Endodermal cell (in vitro differentiated cells): ENCODE measurements around the gene SRBD1. TPM values are rescaled to one million over a fixed set of nuclear protein-coding genes. Genes with fewer than 3 reads are reported as not detected.

Source experiments
- DNase-seq: peaks from one replicate; pipeline ENCODE4 v3.0.0-alpha.2; 2017
- H3K27ac ChIP-seq: 2 replicates; pipeline ENCODE4 v1.5.1; 2013; ENCODE audit warnings: mild to moderate bottlenecking, low read depth, low read length, moderate library complexity
- H3K27me3 ChIP-seq: 2 replicates; pipeline ENCODE4 v1.6.1; 2013; ENCODE audit warnings: mild to moderate bottlenecking, low read length, moderate library complexity; ENCODE audit not compliant: insufficient read depth, control insufficient read depth, poor library complexity, severe bottlenecking
- H3K36me3 ChIP-seq: 2 replicates; pipeline ENCODE4 v1.7.0; 2013; ENCODE audit warnings: mild to moderate bottlenecking, low read length, moderate library complexity; ENCODE audit not compliant: control insufficient read depth, insufficient read depth
- H3K4me1 ChIP-seq: one replicate; pipeline ENCODE4 v1.7.0; 2013; ENCODE audit warnings: low read length; ENCODE audit not compliant: control insufficient read depth, insufficient read depth
- H3K4me3 ChIP-seq: 2 replicates; pipeline ENCODE4 v1.5.1; 2013; ENCODE audit warnings: mild to moderate bottlenecking, low read length, moderate library complexity
- H3K9ac ChIP-seq: 2 replicates; pipeline ENCODE4 v1.6.1; 2013; ENCODE audit warnings: mild to moderate bottlenecking, low read length, moderate library complexity; ENCODE audit not compliant: poor library complexity, severe bottlenecking; ENCODE audit errors: extremely low read depth
- H3K9me3 ChIP-seq: 2 replicates; pipeline ENCODE4 v1.6.1; 2013; ENCODE audit warnings: mild to moderate bottlenecking, low read length, moderate library complexity; ENCODE audit not compliant: control insufficient read depth
- H3K27ac Mint-ChIP-seq: 2 replicates; pipeline ENCODE4 v1.8.0; 2020; ENCODE audit warnings: mixed read lengths
- H3K27me3 Mint-ChIP-seq: 2 replicates; pipeline ENCODE4 v1.8.0; 2021; ENCODE audit warnings: mild to moderate bottlenecking, mixed read lengths; ENCODE audit not compliant: insufficient read depth
- H3K36me3 Mint-ChIP-seq: 2 replicates; pipeline ENCODE4 v1.8.0; 2020; ENCODE audit warnings: low read depth, mixed read lengths
- H3K4me1 Mint-ChIP-seq: 2 replicates; pipeline ENCODE4 v1.8.0; 2020; ENCODE audit warnings: mixed read lengths
- H3K4me3 Mint-ChIP-seq: 2 replicates; pipeline ENCODE4 v1.8.0; 2020; ENCODE audit warnings: mild to moderate bottlenecking, moderate library complexity, mixed read lengths
- H3K9me3 Mint-ChIP-seq: 2 replicates; pipeline ENCODE4 v1.8.0; 2020; ENCODE audit warnings: mild to moderate bottlenecking, mixed read lengths
- WGBS, 2 experiments: methylation state at CpG; one replicate each; pipeline versions ENCODE4 v1.1.5 to v1.1.7; 2013; ENCODE audit warnings: missing lambda C conversion rate in 2 of 2, mixed read lengths in 1 of 2; ENCODE audit not compliant: insufficient coverage in 1 of 2, insufficient read length in 1 of 2; 5-methylcytosine and 5-hydroxymethylcytosine counted together
- total RNA-seq, 2 donors: library from RNA; stranded (reverse); fragmentation: NEBNext Ultra II Directional in 1 of 2; extraction: Animal tissue kit (Norgen Biotek cat#: 25700) in 1 of 2; gene quantifications; 2 replicates in 1 of 2; 3 replicates in 1 of 2; pipeline ENCODE4 v1.2.1, GENCODE V29; 2021
- TF ChIP-seq, protein P1 (sequence below): fragments of 200-600 bp; sonication (generic); conservative IDR thresholded peaks from 2 replicates; pipeline ENCODE4 v1.5.0; 2021; ENCODE audit warnings: antibody characterized with exemption, mild to moderate bottlenecking

SRBD1 gene
- total RNA-seq, 2 donors from 2014 or later: 17.7 to 19.6 TPM

DNA sequence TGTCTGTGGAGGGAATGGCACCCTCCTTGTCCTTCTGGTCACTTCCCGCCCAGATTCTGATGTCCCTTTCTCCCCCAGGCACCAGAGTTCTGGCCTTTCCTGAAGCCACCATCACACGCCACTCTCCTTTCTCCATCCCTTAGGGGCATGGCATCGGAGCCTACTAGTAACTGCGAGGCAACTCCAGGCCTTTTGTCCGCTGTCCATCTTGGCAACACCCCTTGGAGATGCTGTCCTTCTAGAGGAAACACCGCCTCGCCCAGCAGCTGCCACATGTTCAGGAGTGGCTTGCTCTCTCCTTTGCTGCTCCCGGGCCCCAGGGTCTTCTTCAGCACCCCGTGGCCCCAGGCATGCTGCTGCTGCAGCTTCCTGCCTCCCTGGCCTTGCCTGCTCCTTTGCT lies 267.0 kb downstream of the SRBD1 start:
- no peak for DNase-seq
- Histone ChIP-seq H3K4me3 (no peak overlapping the region), H3K9me3 (peaks cover 11% of the 10 kb centered on the region), H3K27me3 (no peaks in the 10 kb centered on the region), H3K36me3 (no peaks in the 10 kb centered on the region), H3K4me1 (peaks cover 13% of the 10 kb centered on the region), H3K27ac (no peak overlapping the region), H3K9ac (no peak overlapping the region)
- Mint-ChIP-seq H3K4me1 (peaks cover 25% of the 10 kb centered on the region), H3K4me3 (no peak overlapping the region), H3K27ac (no peak overlapping the region), H3K9me3 (no peaks in the 10 kb centered on the region), H3K36me3 (no peaks in the 10 kb centered on the region), H3K27me3 (peaks cover 10% of the 10 kb centered on the region)
- TF ChIP-seq, protein P1, sequence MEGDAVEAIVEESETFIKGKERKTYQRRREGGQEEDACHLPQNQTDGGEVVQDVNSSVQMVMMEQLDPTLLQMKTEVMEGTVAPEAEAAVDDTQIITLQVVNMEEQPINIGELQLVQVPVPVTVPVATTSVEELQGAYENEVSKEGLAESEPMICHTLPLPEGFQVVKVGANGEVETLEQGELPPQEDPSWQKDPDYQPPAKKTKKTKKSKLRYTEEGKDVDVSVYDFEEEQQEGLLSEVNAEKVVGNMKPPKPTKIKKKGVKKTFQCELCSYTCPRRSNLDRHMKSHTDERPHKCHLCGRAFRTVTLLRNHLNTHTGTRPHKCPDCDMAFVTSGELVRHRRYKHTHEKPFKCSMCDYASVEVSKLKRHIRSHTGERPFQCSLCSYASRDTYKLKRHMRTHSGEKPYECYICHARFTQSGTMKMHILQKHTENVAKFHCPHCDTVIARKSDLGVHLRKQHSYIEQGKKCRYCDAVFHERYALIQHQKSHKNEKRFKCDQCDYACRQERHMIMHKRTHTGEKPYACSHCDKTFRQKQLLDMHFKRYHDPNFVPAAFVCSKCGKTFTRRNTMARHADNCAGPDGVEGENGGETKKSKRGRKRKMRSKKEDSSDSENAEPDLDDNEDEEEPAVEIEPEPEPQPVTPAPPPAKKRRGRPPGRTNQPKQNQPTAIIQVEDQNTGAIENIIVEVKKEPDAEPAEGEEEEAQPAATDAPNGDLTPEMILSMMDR: no peak
- WGBS, 2 experiments: 93 to 94% methylated on average over 9 of the region's 9 CpGs

- Mint-ChIP-seq H3K27ac (no peak overlapping the region), H3K4me1 (peaks cover 25% of the 10 kb centered on the region), H3K36me3 (no peaks in the 10 kb centered on the region), H3K27me3 (peaks cover 10% of the 10 kb centered on the region), H3K4me3 (no peak overlapping the region), H3K9me3 (no peaks in the 10 kb centered on the region)
- H3K9ac ChIP-seq: no peak overlapping the region
- no peaks in the 10 kb centered on the region for H3K27me3 ChIP-seq
- H3K27ac ChIP-seq: no peak overlapping the region
- no peaks in the 10 kb centered on the region for H3K36me3 ChIP-seq
- H3K9me3 ChIP-seq: peaks cover 11% of the 10 kb centered on the region
- 91 to 92% methylated on average over 10 to 19 of the region's 19 CpGs for WGBS, 2 experiments
- TF ChIP-seq, protein P1: no peak
- peak; percentile 61 for DNase-seq
- H3K4me1 ChIP-seq: peaks cover 13% of the 10 kb centered on the region
- no peak overlapping the region for H3K4me3 ChIP-seq
Measured at GRCh38 chr2:45343251-45344017, 267.6 kb downstream of the SRBD1 start.

GRCh38 chr2:45340318-45340717 lies 270.7 kb downstream of the SRBD1 start:
- no peak overlapping the region for H3K4me3 ChIP-seq
- H3K9me3 ChIP-seq: no peaks in the 10 kb centered on the region
- Mint-ChIP-seq H3K4me1 (peaks cover 14% of the 10 kb centered on the region), H3K27ac (no peak overlapping the region), H3K27me3 (peaks cover 10% of the 10 kb centered on the region), H3K4me3 (no peak overlapping the region), H3K36me3 (no peaks in the 10 kb centered on the region), H3K9me3 (no peaks in the 10 kb centered on the region)
- peaks cover 8% of the 10 kb centered on the region for H3K4me1 ChIP-seq
- WGBS, 2 experiments: 85 to 92% methylated on average over 3 of the region's 3 CpGs
- DNase-seq: no peak
- H3K27ac ChIP-seq: no peak overlapping the region
- TF ChIP-seq, protein P1: no peak
- H3K36me3 ChIP-seq: no peaks in the 10 kb centered on the region
- no peak overlapping the region for H3K9ac ChIP-seq
- no peaks in the 10 kb centered on the region for H3K27me3 ChIP-seq
